Fibroblast of mammary gland (primary cell): Measurements from ENCODE around the gene EFNA5.

Experiments used
- DNase-seq: peaks from one replicate; pipeline ENCODE4 v3.0.0-alpha.2; 2010; ENCODE audit warnings: low read depth
- H3K4me3 ChIP-seq: 2 replicates; pipeline ENCODE4 v1.5.1; 2011; ENCODE audit warnings: low read depth, mild to moderate bottlenecking, low read length, moderate library complexity; ENCODE audit not compliant: control insufficient read depth
- CTCF ChIP-seq: conservative IDR thresholded peaks from 2 replicates; pipeline ENCODE4 v1.5.1; 2011; ENCODE audit warnings: low read depth, low read length, inconsistent platforms; ENCODE audit not compliant: control insufficient read depth, insufficient read depth

The EFNA5 gene

GRCh38 chr5:107553117-107553555 is 117.6 kb downstream of the EFNA5 start:
- H3K4me3 ChIP-seq, result no peak overlapping the region
- peak; percentile 57 for DNase-seq
- no peak for TF ChIP-seq CTCF

- no peak overlapping the region for H3K4me3 ChIP-seq
- no peak for TF ChIP-seq CTCF
- no peak for DNase-seq
Observed at GRCh38 chr5:107551088-107551487, 119.6 kb downstream of the EFNA5 start.

- DNase-seq, result no peak
Observed at GRCh38 chr5:107549567-107549966, 121.2 kb downstream of the EFNA5 start.

DNA sequence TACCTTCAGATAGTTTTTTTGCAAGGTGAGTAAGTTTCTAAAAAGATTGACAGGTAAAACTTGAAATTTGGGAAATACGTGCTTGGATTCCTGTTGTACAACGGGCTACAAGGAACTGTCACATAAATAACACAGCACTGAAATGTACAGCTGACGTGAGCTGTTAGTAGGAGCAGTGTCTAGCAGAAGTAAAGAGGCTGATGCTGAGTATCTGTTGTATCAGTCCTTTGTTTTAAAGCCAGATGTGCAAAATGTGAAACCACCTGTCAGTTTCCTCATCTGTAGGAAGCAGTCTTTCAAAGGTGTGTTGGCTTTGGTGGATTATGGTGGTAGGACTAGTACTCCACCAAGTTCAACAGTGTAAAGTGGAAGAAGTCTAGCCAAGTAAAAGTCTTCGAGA is 122.3 kb downstream of the EFNA5 start:
- no peak for TF ChIP-seq CTCF
- DNase-seq, result no peak
- no peak overlapping the region for H3K4me3 ChIP-seq

More at GRCh38 chr5:107549567-107549966, 121.2 kb downstream of the EFNA5 start:
- TF ChIP-seq CTCF, result no peak
- H3K4me3 ChIP-seq, result no peak overlapping the region

GRCh38 chr5:107546719-107547118 is 124.0 kb downstream of the EFNA5 start:
- no peak for DNase-seq
- no peak overlapping the region for H3K4me3 ChIP-seq
- no peak for TF ChIP-seq CTCF

GRCh38 chr5:107545486-107545885 is 125.3 kb downstream of the EFNA5 start:
- TF ChIP-seq CTCF, result no peak
- DNase-seq, result no peak
- H3K4me3 ChIP-seq, result no peak overlapping the region

DNA sequence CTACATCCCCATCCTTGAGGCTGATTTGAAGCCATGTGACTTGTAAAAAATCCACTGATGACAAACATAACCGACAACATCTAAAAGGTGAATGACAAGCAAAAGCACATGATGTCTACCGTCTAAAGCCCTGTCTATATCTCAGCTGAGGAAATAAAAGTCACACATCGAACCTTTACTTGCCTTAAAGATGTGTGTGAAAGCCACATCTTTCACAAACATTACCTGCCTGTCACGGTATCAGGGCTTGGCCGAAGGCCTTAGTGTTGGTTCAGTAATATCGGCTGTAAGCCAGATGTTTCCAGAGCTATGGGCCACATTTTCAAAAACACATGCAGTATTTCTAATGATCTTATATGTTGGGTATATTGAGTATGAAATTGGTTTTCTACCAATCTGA is 125.8 kb downstream of the EFNA5 start:
- H3K4me3 ChIP-seq, result no peak overlapping the region
- DNase-seq, result no peak
- TF ChIP-seq CTCF, result no peak
